IPS DF 19.7 (cell line): Measurements from ENCODE around the gene HLA-DQA1.
A peak's percentile ranks its signal among the peaks of the same experiment; 100 is the strongest.
"Not testable (repeated sequence)": the region's sequence is repeated elsewhere in the genome, so short reads cannot be mapped to it uniquely, and the experiment has no call there.

Source experiments
- DNase-seq: peaks from one replicate; pipeline ENCODE4 v3.0.0-alpha.2; 2013; ENCODE audit warnings: low read depth, low spot score

Gene HLA-DQA1

DNA sequence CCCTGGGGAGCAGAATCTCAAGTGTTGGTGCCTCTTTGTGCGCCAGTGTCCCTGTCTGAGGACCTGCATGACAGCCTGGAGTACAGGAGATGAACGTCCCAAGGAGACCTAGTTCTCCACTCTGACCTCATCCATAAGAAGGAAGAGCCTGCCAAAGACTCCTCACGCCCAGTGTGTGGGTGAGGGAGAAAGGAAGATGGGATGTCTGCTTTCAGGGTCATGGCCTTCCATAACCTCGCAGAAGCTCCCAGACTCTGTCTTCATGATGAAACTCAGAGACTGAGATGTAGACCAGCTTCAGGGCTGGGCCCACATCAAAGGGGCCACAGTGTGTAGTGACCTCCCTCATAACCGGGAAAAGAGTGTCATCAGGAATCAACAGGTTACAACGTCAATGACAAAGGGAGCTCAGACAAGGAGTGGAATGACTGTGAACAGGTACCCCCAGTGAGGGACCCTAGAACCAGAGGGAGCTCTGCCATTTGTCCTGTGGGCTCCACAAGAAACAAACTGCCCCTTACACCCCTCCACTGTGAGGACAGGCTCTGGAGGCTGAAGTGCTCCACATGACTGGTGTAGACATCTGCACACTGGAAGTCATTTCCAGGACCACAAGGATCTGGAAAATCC is 21.2 kb downstream of the HLA-DQA1 start:
- DNase-seq = no peak

DNA sequence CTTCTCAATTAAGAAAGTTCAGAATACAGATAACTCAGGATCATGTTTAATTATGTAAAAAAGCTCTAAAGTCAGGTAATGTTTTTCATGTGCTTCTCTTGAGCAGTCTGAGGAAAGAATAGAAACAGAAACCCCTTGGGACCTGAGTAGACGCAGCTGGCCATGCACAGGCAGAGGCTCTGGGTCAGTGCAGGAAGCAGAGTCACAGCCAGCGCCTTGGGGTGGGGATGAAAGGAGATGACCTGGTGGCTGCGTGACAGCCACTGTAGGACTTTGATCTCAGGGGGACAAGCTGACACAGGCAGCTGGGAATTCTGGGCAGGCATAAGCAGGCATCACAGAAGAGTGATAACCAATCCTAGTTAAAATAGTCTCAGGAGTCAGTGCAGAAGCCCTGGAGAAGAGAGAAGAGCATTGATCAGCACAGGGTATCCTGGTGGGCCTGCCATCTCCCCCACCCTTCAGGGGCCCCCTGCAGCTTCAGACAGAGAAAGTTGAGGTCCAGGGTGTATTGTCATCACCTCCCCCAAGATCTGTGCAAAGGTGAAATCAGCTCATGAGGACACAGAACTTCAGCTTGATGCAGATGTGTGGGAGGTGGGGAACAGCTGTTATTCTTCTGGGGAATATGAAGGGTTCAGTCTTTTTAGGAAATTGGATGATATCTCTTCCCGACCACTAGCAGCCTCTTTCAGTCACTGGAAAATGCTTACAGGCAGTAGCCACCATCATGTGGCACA is 22.8 kb downstream of the HLA-DQA1 start:
- no peak for DNase-seq

DNA sequence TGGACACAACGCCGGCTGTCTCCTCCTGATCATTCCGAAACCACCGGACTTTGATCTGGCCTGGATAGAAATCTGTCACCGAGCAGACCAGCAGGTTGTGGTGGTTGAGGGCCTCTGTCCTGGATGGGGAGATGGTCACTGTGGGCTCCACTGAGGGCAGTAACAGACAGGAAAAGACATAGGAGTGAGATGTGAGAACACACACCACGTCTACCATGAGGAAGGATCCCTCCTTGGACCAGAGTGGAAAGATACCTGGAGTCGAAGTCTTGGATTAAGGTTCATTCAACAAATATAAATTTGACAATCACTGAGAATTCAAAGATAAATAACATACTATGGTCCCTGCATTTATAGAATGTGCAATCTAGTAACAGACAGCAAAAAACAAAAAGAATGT is 24.9 kb downstream of the HLA-DQA1 start:
- no peak for DNase-seq

DNA sequence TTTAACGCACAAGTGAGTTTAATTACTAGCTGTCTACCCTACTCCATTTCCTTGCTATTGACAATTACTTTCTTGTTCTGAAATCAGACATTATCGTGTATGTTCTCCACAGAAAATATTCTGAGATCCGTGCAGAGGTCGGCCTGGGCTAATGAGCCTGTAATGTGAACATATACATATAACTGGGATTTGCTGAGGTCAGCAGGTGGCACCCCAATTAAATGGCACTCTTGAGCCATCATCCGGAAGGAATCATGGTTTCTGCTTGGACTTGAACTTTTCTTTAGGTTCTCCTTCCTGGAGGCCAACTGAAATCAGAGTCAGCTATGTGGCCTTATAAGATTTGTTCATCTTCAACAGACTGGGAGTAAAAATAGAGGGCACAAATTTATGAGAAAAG is 25.6 kb downstream of the HLA-DQA1 start:
- DNase-seq = no peak

DNA sequence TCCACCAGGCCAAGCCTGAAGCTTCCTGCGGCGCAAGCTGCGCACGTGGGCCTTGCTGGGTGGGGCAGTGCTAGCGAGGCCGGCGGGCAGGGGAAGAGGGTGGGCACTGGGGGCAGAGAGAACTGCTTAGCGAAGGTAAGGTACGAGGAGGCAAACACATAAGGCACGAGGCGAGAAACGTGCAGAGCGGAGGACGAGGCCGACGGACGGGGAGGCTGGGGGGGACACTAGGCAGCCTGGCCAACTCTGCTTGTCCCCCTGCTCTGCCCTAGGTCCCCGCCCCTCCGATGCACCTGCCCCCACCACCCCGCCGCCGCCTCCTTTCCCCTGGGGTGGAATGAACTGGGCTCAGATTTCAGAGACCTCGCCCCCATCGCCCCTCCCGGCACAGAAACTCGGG is 27.1 kb downstream of the HLA-DQA1 start:
- no peak for DNase-seq

DNA sequence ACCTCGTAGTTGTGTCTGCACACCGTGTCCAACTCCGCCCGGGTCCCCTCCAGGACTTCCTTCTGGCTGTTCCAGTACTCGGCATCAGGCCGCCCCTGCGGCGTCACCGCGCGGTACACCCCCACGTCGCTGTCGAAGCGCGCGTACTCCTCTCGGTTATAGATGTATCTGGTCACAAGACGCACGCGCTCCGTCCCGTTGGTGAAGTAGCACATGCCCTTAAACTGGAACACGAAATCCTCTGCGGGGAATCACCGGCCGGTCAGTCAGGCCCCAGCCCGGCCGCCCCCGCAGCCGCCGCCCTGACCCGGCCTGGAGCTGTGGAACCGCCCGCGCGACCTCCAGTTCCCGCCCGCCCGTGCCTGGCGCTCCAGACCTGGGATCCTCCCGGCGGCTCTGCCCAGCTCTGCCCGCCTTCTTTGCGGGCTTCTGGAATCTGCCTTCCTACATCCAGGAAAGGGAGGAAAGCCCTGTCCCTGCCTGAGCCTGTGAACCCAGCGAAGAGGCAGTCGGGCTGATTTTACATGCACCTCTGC is 27.7 kb downstream of the HLA-DQA1 start:
- no peak for DNase-seq

DNA sequence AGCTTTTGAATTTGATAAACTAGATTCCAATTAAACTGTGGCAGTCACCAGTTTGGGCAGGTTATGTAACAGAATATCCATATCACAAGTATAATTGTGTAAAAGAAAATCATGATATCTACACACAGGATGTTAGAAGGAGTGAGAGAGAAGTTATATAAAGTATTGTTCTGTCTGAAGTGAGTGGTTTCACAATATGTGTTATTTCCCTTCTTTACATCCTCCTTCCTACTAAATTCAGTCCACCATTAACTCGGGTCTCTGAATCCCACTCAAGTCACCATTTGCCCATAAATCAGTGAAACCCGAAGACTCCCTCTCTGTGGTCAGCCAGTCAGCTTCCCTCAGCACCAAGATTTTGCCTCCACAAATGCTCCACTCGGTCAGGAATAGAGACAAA is 28.5 kb downstream of the HLA-DQA1 start:
- DNase-seq = no peak

DNA sequence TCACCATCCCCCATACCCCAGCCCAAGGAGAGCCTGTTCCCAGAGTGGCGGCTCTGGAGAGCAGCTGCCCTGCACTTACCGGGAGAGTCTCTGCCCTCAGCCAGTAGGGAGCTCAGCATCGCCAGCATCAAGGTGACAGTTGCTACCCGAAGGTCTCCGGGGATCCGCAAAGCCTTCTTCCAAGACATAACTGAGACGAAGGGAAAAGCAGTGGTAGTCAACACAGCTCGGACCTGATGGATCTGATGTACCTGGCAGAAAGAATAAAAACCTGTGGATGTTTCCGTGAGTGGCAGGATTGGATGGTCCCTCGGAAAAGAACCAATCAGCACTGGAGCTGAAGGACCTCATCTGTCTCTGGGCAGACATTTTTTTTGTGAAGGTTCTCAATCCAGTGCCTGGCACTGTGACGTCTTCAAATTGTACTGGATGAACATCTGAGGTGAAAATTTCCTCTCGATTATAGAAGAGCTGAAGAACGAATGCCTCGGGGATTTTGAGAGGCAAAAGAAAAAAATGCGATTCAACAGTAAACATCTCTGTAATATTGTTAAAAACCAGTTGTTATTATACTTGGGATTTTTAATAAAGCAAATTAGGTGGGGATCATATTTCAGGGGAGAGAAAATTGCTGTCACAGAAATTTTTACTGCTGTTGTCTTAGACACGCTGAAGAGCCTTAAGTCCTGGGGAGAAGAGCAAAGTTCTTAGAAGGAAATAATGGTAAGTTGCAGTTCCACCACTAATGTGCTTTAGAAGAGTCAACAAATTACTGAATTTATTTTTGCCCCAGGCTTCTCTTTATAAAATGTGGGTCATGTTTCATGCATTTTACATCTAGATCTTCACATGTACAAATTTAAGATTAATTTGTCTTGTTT is 29.5 kb downstream of the HLA-DQA1 start, which contains the start of gene HLA-DQB1:
Gene HLA-DQB1 (minus strand): TSS at position 238 of the 881 bp plus-strand sequence. CDS start 50 bp downstream, at position 188.
- DNase-seq = peak; percentile 42

DNA sequence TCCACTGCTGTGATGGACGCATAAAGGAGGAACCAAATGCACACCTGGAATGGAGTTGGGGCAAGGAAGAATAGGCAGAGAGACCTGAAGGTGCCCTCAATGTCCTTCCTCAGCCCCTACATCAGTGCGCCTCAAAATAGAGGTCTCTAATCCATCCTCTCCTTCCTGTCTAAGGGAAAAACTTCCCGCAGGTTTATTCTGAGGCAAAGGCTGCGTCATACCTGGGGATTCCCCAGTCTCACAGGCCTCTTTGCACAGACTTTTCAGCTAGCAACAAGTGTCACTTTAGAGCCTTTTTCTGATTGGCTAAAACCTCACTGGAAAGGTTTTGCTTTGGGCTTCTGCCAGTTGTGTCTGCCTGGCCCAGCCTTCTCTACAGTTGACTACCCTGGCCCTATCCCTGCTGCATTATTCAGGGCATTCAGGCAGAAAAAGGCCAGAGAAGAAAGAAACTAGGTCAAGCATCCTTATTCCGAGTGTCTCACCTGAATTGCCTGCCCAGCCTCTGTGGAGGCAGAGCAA is 31.1 kb downstream of the HLA-DQA1 start:
- DNase-seq = no peak

DNA sequence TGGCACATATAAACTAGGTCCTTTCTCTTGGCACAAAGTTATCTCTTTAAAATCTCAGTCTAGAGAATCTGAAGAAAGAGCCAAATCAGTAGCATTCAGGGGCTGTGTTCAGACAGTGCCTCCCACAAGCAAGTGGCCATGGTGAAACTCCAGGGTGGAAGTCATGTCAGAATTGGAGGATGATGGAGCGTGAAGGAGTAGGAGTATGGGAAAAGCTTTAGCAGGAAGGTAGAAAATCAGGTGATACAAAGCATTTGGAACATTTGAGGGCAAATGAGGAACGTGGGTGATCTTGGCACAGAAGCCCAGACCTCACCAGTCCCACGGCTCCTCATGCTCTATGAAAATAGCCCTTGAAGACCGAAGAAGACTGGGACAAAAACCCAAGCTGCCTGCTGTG is 32.0 kb downstream of the HLA-DQA1 start:
- no peak for DNase-seq

DNA sequence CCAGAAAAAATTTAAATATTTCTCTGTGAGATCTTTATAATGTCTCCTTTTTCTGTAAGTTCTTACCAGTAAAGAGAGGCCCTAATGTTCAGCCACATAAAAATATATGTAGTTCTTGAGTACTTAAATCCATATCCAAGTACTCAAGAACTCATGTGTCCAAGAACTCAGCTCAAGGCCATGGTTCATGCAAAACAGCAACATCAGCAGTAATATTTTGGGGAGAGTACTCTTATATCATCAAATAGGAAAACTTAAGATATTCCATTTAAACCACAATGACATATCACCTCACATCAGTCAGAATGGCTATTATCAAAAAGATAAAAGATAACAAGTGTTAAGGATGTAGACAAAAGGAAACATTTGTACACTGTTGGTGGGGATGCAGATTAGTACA is 32.7 kb downstream of the HLA-DQA1 start:
- no peak for DNase-seq

DNA sequence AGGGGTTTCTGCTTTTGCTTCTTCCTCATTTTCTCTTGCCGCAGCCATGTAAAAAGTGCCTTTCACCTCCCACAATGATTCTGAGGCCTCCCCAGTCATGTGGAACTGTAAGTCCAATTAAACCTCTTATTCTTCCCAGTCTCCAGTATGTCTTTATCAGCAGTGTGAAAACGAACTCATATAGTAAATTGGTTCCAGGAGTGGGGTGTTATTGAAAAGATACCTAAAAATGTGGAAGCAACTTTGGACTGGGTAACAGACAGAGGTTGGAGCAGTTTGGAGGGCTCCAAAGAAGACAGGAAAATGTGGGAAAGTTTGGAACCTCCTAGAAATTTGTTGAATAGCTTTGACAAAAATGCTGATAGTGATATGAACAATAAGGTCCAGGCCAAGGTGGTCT is 34.7 kb downstream of the HLA-DQA1 start:
- DNase-seq = not testable (repeated sequence)

DNA sequence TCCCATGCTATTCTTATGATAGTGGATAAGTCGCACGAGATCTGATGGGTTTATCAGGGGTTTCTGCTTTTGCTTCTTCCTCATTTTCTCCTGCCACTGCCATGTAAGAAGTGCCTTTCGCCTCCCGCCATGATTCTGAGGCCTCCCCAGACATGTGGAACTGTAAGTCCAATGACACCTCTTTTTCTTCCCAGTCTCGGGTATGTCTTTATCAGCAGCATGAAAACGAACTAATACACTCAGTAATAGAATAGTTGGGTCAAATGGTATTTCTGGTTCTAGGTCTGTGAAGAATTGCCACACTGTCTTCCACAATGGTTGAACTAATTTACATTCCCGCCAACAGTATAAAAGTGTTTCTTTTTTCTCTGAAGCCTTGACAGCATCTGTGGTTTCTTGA is 36.9 kb downstream of the HLA-DQA1 start:
- DNase-seq = not testable (repeated sequence)

DNA sequence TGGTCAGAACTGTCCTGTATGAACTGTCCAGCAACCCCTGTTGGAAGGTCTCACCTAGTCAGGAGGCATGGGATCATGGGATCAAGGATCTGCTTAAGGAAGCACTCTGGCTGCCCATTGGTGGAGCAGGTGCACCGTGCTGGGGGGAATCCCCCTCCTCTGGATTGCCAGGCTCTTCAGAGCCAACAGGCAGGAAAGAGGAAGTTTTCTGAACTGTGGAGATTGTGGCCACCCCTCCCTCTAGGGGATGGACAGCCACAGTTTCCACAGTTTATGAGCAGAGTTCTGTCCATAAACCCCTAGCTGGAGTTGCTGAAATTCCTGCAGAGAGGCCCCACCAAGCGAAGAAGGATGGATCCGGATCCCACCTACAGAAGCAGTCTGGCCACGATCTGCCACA is 42.3 kb downstream of the HLA-DQA1 start:
- no peak for DNase-seq

DNA sequence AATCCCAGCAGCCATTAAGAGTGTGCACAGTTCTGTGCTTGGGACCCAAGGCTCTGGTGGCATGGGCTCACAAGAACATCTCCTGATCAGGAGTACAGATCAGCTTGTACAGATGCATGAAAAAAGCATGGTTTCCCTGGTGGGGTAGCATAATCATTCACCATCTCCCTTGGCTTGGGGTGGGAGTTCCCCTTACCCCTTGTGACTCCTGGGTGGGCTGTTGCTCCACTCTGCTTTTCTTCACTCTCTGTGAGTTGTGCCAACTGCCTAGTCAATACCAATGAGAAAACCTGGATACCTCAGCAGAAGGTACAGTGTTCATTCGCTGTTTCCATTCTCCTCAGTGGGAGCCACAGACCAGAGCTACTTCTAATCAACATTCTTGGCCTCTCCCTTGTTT is 42.8 kb downstream of the HLA-DQA1 start:
- DNase-seq = no peak

DNA sequence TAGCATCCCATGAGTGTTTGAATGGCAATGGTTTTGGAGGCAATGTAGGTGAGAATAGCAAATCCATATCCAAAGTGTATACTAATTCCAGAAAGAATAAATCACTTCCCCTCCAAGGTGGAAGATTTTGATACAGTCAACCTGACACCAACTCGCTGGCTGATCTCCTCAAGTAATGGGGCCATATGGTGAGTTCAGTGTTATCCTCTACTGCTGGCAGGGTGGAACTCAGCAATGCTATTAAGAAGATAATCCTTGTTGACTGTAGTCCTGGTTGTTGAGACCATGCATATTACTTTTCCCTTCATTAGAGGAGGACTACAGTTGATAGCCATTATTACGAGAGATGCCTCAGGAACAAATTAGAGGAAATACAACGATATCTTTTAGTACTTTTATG is 47.0 kb downstream of the HLA-DQA1 start:
- no peak for DNase-seq

DNA sequence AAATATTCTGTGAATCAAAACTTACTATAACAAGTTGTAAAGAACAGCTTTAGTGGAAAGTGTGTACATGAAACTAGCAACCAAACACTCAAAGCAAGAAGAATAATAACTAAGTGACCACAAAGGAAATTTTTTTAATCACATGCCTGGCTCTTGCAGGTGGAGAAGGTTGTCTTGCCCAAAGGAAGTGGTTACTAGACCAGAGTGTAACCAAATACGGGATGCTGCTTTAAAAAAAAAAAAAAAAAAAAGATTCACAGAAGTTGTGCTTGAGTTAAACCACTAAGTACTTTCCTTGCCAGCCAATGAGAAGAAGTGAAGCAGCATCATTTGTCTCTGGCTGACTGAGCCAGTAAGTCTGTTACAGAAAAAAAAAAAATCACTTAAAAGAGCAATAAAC is 48.4 kb downstream of the HLA-DQA1 start:
- no peak for DNase-seq

DNA sequence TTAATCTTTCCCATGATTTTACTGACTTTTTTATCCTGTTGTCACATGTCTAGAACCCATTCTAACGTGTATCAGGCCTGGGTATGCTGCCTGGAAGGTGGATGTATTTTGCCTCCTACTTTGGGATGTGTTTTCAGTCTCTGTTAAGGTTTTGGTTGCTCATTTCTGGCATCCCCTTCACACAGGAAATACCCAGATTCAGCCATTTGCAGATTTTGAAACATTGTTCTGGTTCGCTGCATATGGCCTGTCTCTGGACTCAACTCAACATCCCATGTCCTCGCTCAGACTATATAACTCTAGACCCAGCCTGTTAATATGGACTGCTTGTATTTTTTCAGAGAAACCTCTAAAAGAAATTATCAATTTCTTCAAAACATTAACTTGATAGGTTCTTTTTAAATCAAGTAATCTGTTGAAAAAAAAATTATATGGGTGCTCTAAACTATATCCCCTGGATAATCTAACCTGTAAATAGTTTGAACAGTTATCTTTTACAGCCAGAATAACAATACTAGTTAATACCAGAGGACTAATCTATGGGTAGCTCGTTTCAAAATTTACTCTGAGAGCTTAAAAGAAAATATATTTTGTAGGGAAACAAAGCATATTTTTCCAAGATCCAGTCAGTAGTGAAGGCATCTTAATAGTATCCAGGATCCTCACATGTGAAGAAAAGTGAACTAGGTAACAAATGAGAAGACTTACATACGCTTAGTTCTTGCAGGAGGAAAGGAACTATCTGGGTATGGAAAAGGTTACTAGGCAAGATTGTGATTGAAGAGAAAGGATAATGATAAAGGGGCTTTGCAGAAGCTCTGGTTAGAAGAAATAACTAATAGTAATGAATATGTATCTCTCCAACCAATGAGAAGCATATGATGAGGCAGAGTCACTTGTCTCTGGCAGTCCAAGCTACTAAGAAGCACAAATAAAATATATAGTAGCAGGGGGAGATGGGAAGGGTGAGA is 52.6 kb downstream of the HLA-DQA1 start:
- no peak for DNase-seq

DNA sequence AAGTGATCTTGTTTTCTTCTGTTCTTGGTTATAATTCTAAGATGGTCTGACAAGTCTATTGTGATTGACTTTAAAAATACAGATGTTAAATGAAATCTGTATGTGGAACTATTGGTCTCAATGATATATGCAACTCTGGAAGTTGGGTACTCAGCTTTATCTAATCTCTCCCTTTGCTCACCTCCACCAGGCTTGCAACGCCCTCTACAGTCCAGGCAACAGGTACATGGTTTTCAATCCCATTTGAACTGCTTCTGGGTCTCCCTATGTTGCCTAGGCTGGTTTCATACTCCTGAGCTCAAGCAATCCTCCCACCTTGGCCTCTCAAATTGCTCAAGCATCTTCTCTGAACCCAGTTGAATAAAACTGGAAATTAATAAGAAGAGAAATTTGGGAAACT is 54.8 kb downstream of the HLA-DQA1 start:
- peak; percentile 15 for DNase-seq
